Esophagus (tissue), 2 donors: ENCODE results near the gene MORC1. TPM values are rescaled to one million over a fixed set of nuclear protein-coding genes. Genes with fewer than 3 reads are reported as not detected.
"Not testable (repeated sequence)": the region's sequence is repeated elsewhere in the genome, so short reads cannot be mapped to it uniquely, and the experiment has no call there.

ENCODE experiments used
- H3K27ac ChIP-seq, 2 donors: one replicate each; pipeline ENCODE4 v1.5.1; 2013; ENCODE audit warnings: low read depth in 2 of 2, mild to moderate bottlenecking in 2 of 2, inconsistent platforms in 1 of 2, low read length in 1 of 2, moderate library complexity in 1 of 2
- H3K27me3 ChIP-seq, 2 donors: one replicate each; pipeline ENCODE4 v1.6.1; 2013; ENCODE audit warnings: low read length in 2 of 2, control low read depth in 1 of 2, mild to moderate bottlenecking in 1 of 2; ENCODE audit not compliant: insufficient read depth in 2 of 2, control insufficient read depth in 1 of 2
- H3K36me3 ChIP-seq, 2 donors: one replicate each; pipeline ENCODE4 v1.6.1; 2013; ENCODE audit warnings: low read length in 1 of 2; ENCODE audit not compliant: control insufficient read depth in 2 of 2, insufficient read depth in 2 of 2
- H3K4me1 ChIP-seq, 2 donors: one replicate each; pipeline ENCODE4 v1.6.1; 2013; ENCODE audit warnings: low read length in 1 of 2; ENCODE audit not compliant: control insufficient read depth in 2 of 2, insufficient read depth in 2 of 2
- H3K4me3 ChIP-seq, 2 donors: one replicate each; pipeline ENCODE4 v1.5.1; 2013; ENCODE audit warnings: low read length in 2 of 2, mild to moderate bottlenecking in 2 of 2, low read depth in 1 of 2, moderate library complexity in 1 of 2
- H3K9me3 ChIP-seq, 2 donors: one replicate each; pipeline ENCODE4 v1.6.1; 2013; ENCODE audit warnings: mild to moderate bottlenecking in 2 of 2, low read depth in 1 of 2, low read length in 1 of 2, moderate library complexity in 1 of 2; ENCODE audit not compliant: control insufficient read depth in 2 of 2, insufficient read depth in 1 of 2
- WGBS, 2 donors: extraction: QIAGEN DNeasy Blood & Tissue Kit; methylation state at CpG; one replicate each; pipeline ENCODE4 v1.1.7; 2013; 5-methylcytosine and 5-hydroxymethylcytosine counted together
- polyA plus RNA-seq, 2 donors: library from polyadenylated mRNA; stranded (reverse); fragments of 200-250 nt; gene quantifications; one replicate each; pipeline ENCODE4 v1.2.3, GENCODE V29; 2013
- donor health status: healthy with polysubstance abuse.
- donor health status: Bipolar disorder and iron deficiency.

MORC1 gene
- polyA plus RNA-seq, 2 donors, result not detected

GRCh38 chr3:109137761-109138160, 19.8 kb upstream of the MORC1 start:
- Histone ChIP-seq H3K27ac (no peak overlapping the region), H3K36me3 (no peaks in the 10 kb centered on the region), H3K4me1 (no peaks in the 10 kb centered on the region), H3K4me3 (no peak overlapping the region), H3K9me3 (no peaks in the 10 kb centered on the region), H3K27me3 (no peaks in the 10 kb centered on the region)
- whole genome bisulfite sequencing, 2 donors, result 61 to 68% methylated on average over 2 of the region's 2 CpGs

GRCh38 chr3:109136523-109136922, 18.6 kb upstream of the MORC1 start, which contains the start of gene C3orf85:
TSS of gene C3orf85 (plus strand) at chr3:109136719. CDS start at chr3:109136848, 129 bp downstream.
- no peak within 1 kb of the TSS for H3K4me3 ChIP-seq
- H3K9me3 ChIP-seq, result no peaks in the 10 kb centered on the region

GRCh38 chr3:109133474-109133816, 15.5 kb upstream of the MORC1 start:
- not testable (repeated sequence) for H3K27me3 ChIP-seq, H3K4me3 ChIP-seq, H3K36me3 ChIP-seq, H3K27ac ChIP-seq, H3K9me3 ChIP-seq, H3K4me1 ChIP-seq
- 76 to 89% methylated on average over 5 of the region's 5 CpGs for WGBS, 2 donors

More at GRCh38 chr3:109136523-109136922, 18.6 kb upstream of the MORC1 start, which contains the start of gene C3orf85:
- H3K4me1 ChIP-seq, result no peaks in the 10 kb centered on the region
- no peaks in the 10 kb centered on the region for H3K36me3 ChIP-seq
- H3K27ac ChIP-seq, result no peak within 1 kb of the TSS
- no peaks in the 10 kb centered on the region for H3K27me3 ChIP-seq
- WGBS, 2 donors, result 61 to 70% methylated on average over 3 of the region's 3 CpGs

GRCh38 chr3:109132801-109133473, 15.0 kb upstream of the MORC1 start:
- no peaks in the 10 kb centered on the region for H3K27me3 ChIP-seq
- WGBS, 2 donors, result 68 to 76% methylated on average over 5 of the region's 5 CpGs
- no peaks in the 10 kb centered on the region for H3K36me3 ChIP-seq
- H3K9me3 ChIP-seq, result no peaks in the 10 kb centered on the region
- H3K4me1 ChIP-seq, result no peaks in the 10 kb centered on the region
- no peak overlapping the region for H3K4me3 ChIP-seq
- no peak overlapping the region for H3K27ac ChIP-seq

GRCh38 chr3:109131276-109131675, 13.3 kb upstream of the MORC1 start:
- no peak overlapping the region for H3K27ac ChIP-seq
- H3K9me3 ChIP-seq, result no peaks in the 10 kb centered on the region
- 36 to 37% methylated on average over 4 of the region's 4 CpGs for WGBS, 2 donors
- no peaks in the 10 kb centered on the region for H3K4me1 ChIP-seq
- H3K27me3 ChIP-seq, result no peaks in the 10 kb centered on the region
- no peaks in the 10 kb centered on the region for H3K36me3 ChIP-seq
- H3K4me3 ChIP-seq, result no peak overlapping the region

GRCh38 chr3:109127553-109127952, 9.6 kb upstream of the MORC1 start:
- Histone ChIP-seq H3K36me3 (no peaks in the 10 kb centered on the region), H3K27me3 (no peaks in the 10 kb centered on the region), H3K4me1 (no peaks in the 10 kb centered on the region), H3K27ac (no peak overlapping the region), H3K4me3 (no peak overlapping the region), H3K9me3 (no peaks in the 10 kb centered on the region)
- 71 to 82% methylated on average over 2 of the region's 2 CpGs for WGBS, 2 donors

GRCh38 chr3:109125902-109126301, 8.0 kb upstream of the MORC1 start:
- no peaks in the 10 kb centered on the region for H3K27me3 ChIP-seq
- no peak overlapping the region for H3K4me3 ChIP-seq
- H3K4me1 ChIP-seq, result no peaks in the 10 kb centered on the region
- H3K9me3 ChIP-seq, result no peaks in the 10 kb centered on the region
- H3K36me3 ChIP-seq, result no peaks in the 10 kb centered on the region
- no peak overlapping the region for H3K27ac ChIP-seq

GRCh38 chr3:109122690-109123089, 4.8 kb upstream of the MORC1 start:
- Histone ChIP-seq H3K27me3 (no peaks in the 10 kb centered on the region), H3K9me3 (peaks cover 0 to 3% of the 10 kb centered on the region in 2 donors), H3K27ac (no peak overlapping the region), H3K36me3 (no peaks in the 10 kb centered on the region), H3K4me3 (no peak overlapping the region), H3K4me1 (no peaks in the 10 kb centered on the region)

- Histone ChIP-seq H3K27me3 (no peaks in the 10 kb centered on the region), H3K36me3 (no peaks in the 10 kb centered on the region), H3K4me1 (no peaks in the 10 kb centered on the region), H3K9me3 (peaks cover 3 to 5% of the 10 kb centered on the region in 2 donors), H3K4me3 (no peak overlapping the region), H3K27ac (no peak overlapping the region)
- WGBS, 2 donors, result 79 to 91% methylated on average over 7 of the region's 7 CpGs
Measured at GRCh38 chr3:109118584-109118983, 650 bp upstream of the MORC1 start.

GRCh38 chr3:109116031-109116430, 1.9 kb downstream of the MORC1 start:
- 64 to 68% methylated on average over 2 of the region's 2 CpGs for WGBS, 2 donors
- H3K36me3 ChIP-seq, result no peaks in the 10 kb centered on the region
- no peak overlapping the region for H3K27ac ChIP-seq
- H3K4me3 ChIP-seq, result no peak overlapping the region
- no peaks in the 10 kb centered on the region for H3K4me1 ChIP-seq
- no peaks in the 10 kb centered on the region for H3K27me3 ChIP-seq
- H3K9me3 ChIP-seq, result peaks cover 3 to 5% of the 10 kb centered on the region in 2 donors
